ENCODE data around the gene YAF2. TPM values are rescaled to one million over a fixed set of nuclear protein-coding genes. Genes with fewer than 3 reads are reported as not detected.

YAF2 gene
- polyA plus RNA-seq, 1 experiment, result 16.5 TPM

GRCh38 chr12:42187799-42188198, 50.2 kb downstream of the YAF2 start:
- H3K27ac ChIP-seq (ENCODE audit: low read depth, low read length), result no peak overlapping the region
- H3K27me3 ChIP-seq (ENCODE audit: control insufficient read depth, insufficient read depth, low read length), result no peaks in the 10 kb centered on the region
- H3K4me3 ChIP-seq (ENCODE audit: low read depth, low read length), result no peak overlapping the region
- POLR2A ChIA-PET, result no interaction called here
- no peak for DNase-seq (ENCODE audit: low read depth, low spot score)
- no peaks in the 10 kb centered on the region for H3K9me3 ChIP-seq (ENCODE audit: control insufficient read depth, insufficient read depth, low read length)
- no peak for TF ChIP-seq CTCF (IDR thresholded peaks at IDR 0.05; ENCODE audit: low read depth, low read length)
- CTCF ChIA-PET, result interaction anchor here (0.7 kb wide), 1 partner anchor 60 kb away, joined by 3 read pairs; no protein-coding TSS in a partner anchor

- Histone ChIP-seq H3K9me3 (ENCODE audit: control insufficient read depth, insufficient read depth, low read length) (no peaks in the 10 kb centered on the region), H3K27me3 (ENCODE audit: control insufficient read depth, insufficient read depth, low read length) (no peaks in the 10 kb centered on the region), H3K27ac (ENCODE audit: low read depth, low read length) (no peak overlapping the region), H3K4me3 (ENCODE audit: low read depth, low read length) (no peak overlapping the region)
- ChIA-PET CTCF (interaction anchor here (2.2 kb wide), 1 partner anchor 186 kb away, joined by 4 read pairs; no protein-coding TSS in a partner anchor), POLR2A (no interaction called here)
- no peak for TF ChIP-seq CTCF (IDR thresholded peaks at IDR 0.05; ENCODE audit: low read depth, low read length)
- no peak for DNase-seq (ENCODE audit: low read depth, low spot score)
These were observed 51.3 kb downstream of the YAF2 start for GRCh38 chr12:42186793-42187192.

GRCh38 chr12:42182394-42182793, 55.7 kb downstream of the YAF2 start:
- Histone ChIP-seq H3K4me3 (ENCODE audit: low read depth, low read length) (no peak overlapping the region), H3K27me3 (ENCODE audit: control insufficient read depth, insufficient read depth, low read length) (no peaks in the 10 kb centered on the region), H3K9me3 (ENCODE audit: control insufficient read depth, insufficient read depth, low read length) (no peaks in the 10 kb centered on the region), H3K27ac (ENCODE audit: low read depth, low read length) (no peak overlapping the region)
- TF ChIP-seq CTCF (IDR thresholded peaks at IDR 0.05; ENCODE audit: low read depth, low read length), result no peak
- POLR2A ChIA-PET, result no interaction called here
- no peak for DNase-seq (ENCODE audit: low read depth, low spot score)
- CTCF ChIA-PET, result no interaction called here

GRCh38 chr12:42180990-42181596, 57.0 kb downstream of the YAF2 start:
- CTCF ChIA-PET, result no interaction called here

More at GRCh38 chr12:42180990-42181596, 57.0 kb downstream of the YAF2 start:
- H3K4me3 ChIP-seq (ENCODE audit: low read depth, low read length), result no peak overlapping the region
- DNase-seq (ENCODE audit: low read depth, low spot score), result no peak
- H3K27me3 ChIP-seq (ENCODE audit: control insufficient read depth, insufficient read depth, low read length), result no peaks in the 10 kb centered on the region
- POLR2A ChIA-PET, result interaction anchor here (0.6 kb wide), 1 partner anchor 43 kb away, joined by 4 read pairs; no protein-coding TSS in a partner anchor
- no peak for TF ChIP-seq CTCF (IDR thresholded peaks at IDR 0.05; ENCODE audit: low read depth, low read length)
- H3K9me3 ChIP-seq (ENCODE audit: control insufficient read depth, insufficient read depth, low read length), result no peaks in the 10 kb centered on the region
- no peak overlapping the region for H3K27ac ChIP-seq (ENCODE audit: low read depth, low read length)

All from AG04450 (cell line).